IPS-20b (cell line): ENCODE measurements around the gene HEG1.

ENCODE experiments used
- H3K27ac ChIP-seq: one replicate; pipeline ENCODE4 v1.5.1; 2013; ENCODE audit warnings: low read length
- H3K27me3 ChIP-seq: 2 replicates; pipeline ENCODE4 v1.6.1; 2013; ENCODE audit warnings: mild to moderate bottlenecking, low read length, inconsistent platforms; ENCODE audit not compliant: insufficient read depth
- H3K36me3 ChIP-seq: 2 replicates; pipeline ENCODE4 v1.6.1; 2013; ENCODE audit warnings: low read depth, mild to moderate bottlenecking, inconsistent platforms, low read length, moderate library complexity; ENCODE audit not compliant: insufficient read depth
- H3K4me1 ChIP-seq: 2 replicates; pipeline ENCODE4 v1.6.1; 2013; ENCODE audit warnings: mild to moderate bottlenecking, control low read depth, inconsistent platforms, low read length, moderate library complexity; ENCODE audit not compliant: insufficient read depth
- H3K4me3 ChIP-seq: 2 replicates; pipeline ENCODE4 v1.5.1; 2013; ENCODE audit warnings: mild to moderate bottlenecking, low read length, inconsistent platforms
- H3K9ac ChIP-seq: 2 replicates; pipeline ENCODE4 v1.6.1; 2013; ENCODE audit warnings: low read depth, mild to moderate bottlenecking, inconsistent platforms, low read length, moderate library complexity
- H3K9me3 ChIP-seq: 2 replicates; pipeline ENCODE4 v1.6.1; 2013; ENCODE audit warnings: mild to moderate bottlenecking, low read depth, low read length, inconsistent platforms; ENCODE audit not compliant: insufficient read depth

HEG1 gene

GRCh38 chr3:124972457-124972856 is 83.3 kb downstream of the HEG1 start:
- Histone ChIP-seq H3K36me3 (peaks cover 17% of the 10 kb centered on the region), H3K4me3 (no peak overlapping the region), H3K4me1 (no peaks in the 10 kb centered on the region), H3K27me3 (no peaks in the 10 kb centered on the region), H3K9me3 (no peaks in the 10 kb centered on the region), H3K9ac (no peak overlapping the region), H3K27ac (no peak overlapping the region)

- Histone ChIP-seq H3K27me3 (no peaks in the 10 kb centered on the region), H3K9ac (no peak overlapping the region), H3K9me3 (no peaks in the 10 kb centered on the region), H3K4me1 (no peaks in the 10 kb centered on the region), H3K36me3 (peaks cover 17% of the 10 kb centered on the region), H3K27ac (no peak overlapping the region), H3K4me3 (no peak overlapping the region)
These were observed 85.7 kb downstream of the HEG1 start for GRCh38 chr3:124969963-124970722.

- peaks cover 17% of the 10 kb centered on the region for H3K36me3 ChIP-seq
- H3K9me3 ChIP-seq: no peaks in the 10 kb centered on the region
- H3K4me1 ChIP-seq: no peaks in the 10 kb centered on the region; the same call in 1 of the 2 replicates
- H3K27me3 ChIP-seq: no peaks in the 10 kb centered on the region
- H3K27ac ChIP-seq: no peak overlapping the region
- H3K9ac ChIP-seq: no peak overlapping the region
- no peak overlapping the region for H3K4me3 ChIP-seq
These were observed 86.6 kb downstream of the HEG1 start for GRCh38 chr3:124969190-124969589.

GRCh38 chr3:124967964-124968363 is 87.8 kb downstream of the HEG1 start:
- Histone ChIP-seq H3K36me3 (peaks cover 17% of the 10 kb centered on the region), H3K9me3 (no peaks in the 10 kb centered on the region), H3K27ac (no peak overlapping the region)

GRCh38 chr3:124966521-124967445 is 89.0 kb downstream of the HEG1 start:
- H3K27ac ChIP-seq: no peak overlapping the region
- no peak overlapping the region for H3K4me3 ChIP-seq
- no peaks in the 10 kb centered on the region; the same call in 1 of the 2 replicates for H3K4me1 ChIP-seq
- peaks cover 13% of the 10 kb centered on the region; the same call in 1 of the 2 replicates for H3K36me3 ChIP-seq
- H3K27me3 ChIP-seq: no peaks in the 10 kb centered on the region
- H3K9me3 ChIP-seq: no peaks in the 10 kb centered on the region
- no peak overlapping the region for H3K9ac ChIP-seq

More at GRCh38 chr3:124967964-124968363, 87.8 kb downstream of the HEG1 start:
- no peaks in the 10 kb centered on the region for H3K27me3 ChIP-seq
- H3K4me1 ChIP-seq: no peaks in the 10 kb centered on the region; the same call in 1 of the 2 replicates
- H3K9ac ChIP-seq: no peak overlapping the region
- no peak overlapping the region for H3K4me3 ChIP-seq

GRCh38 chr3:124965413-124965812 is 90.4 kb downstream of the HEG1 start:
- Histone ChIP-seq H3K27ac (no peak overlapping the region), H3K4me3 (no peak overlapping the region), H3K36me3 (peaks cover 10% of the 10 kb centered on the region; the same call in 1 of the 2 replicates), H3K4me1 (no peaks in the 10 kb centered on the region; the same call in 1 of the 2 replicates), H3K9ac (no peak overlapping the region), H3K27me3 (no peaks in the 10 kb centered on the region), H3K9me3 (no peaks in the 10 kb centered on the region)

- Histone ChIP-seq H3K4me3 (no peak overlapping the region), H3K27ac (no peak overlapping the region), H3K4me1 (no peaks in the 10 kb centered on the region; the same call in 1 of the 2 replicates), H3K9me3 (no peaks in the 10 kb centered on the region), H3K27me3 (no peaks in the 10 kb centered on the region), H3K9ac (no peak overlapping the region), H3K36me3 (0 out of 2 replicates have a peak, but pooled peaks cover 3% of the 10 kb centered on the region)
These were observed 91.4 kb downstream of the HEG1 start for GRCh38 chr3:124964387-124964786.

GRCh38 chr3:124963755-124964154 is 92.0 kb downstream of the HEG1 start:
- no peaks in the 10 kb centered on the region for H3K27me3 ChIP-seq
- H3K4me1 ChIP-seq: no peaks in the 10 kb centered on the region; the same call in 1 of the 2 replicates
- H3K9me3 ChIP-seq: no peaks in the 10 kb centered on the region
- H3K36me3 ChIP-seq: 0 out of 2 replicates have a peak, but pooled peaks cover 3% of the 10 kb centered on the region
- no peak overlapping the region for H3K9ac ChIP-seq
- no peak overlapping the region for H3K27ac ChIP-seq
- H3K4me3 ChIP-seq: no peak overlapping the region

GRCh38 chr3:124962403-124962940 is 93.3 kb downstream of the HEG1 start:
- Histone ChIP-seq H3K4me1 (no peaks in the 10 kb centered on the region; the same call in 1 of the 2 replicates), H3K4me3 (no peak overlapping the region), H3K27ac (no peak overlapping the region), H3K9me3 (no peaks in the 10 kb centered on the region), H3K27me3 (no peaks in the 10 kb centered on the region), H3K36me3 (no peaks in the 10 kb centered on the region), H3K9ac (no peak overlapping the region)

- Histone ChIP-seq H3K27ac (peak overlapping the region; percentile 8), H3K4me3 (no peak overlapping the region), H3K36me3 (no peaks in the 10 kb centered on the region), H3K4me1 (no peaks in the 10 kb centered on the region; the same call in 1 of the 2 replicates), H3K9me3 (no peaks in the 10 kb centered on the region), H3K9ac (no peak overlapping the region), H3K27me3 (no peaks in the 10 kb centered on the region)
These were observed 95.1 kb downstream of the HEG1 start for GRCh38 chr3:124960698-124961097.

GRCh38 chr3:124960105-124960504 is 95.7 kb downstream of the HEG1 start:
- Histone ChIP-seq H3K9me3 (no peaks in the 10 kb centered on the region), H3K36me3 (no peaks in the 10 kb centered on the region), H3K4me1 (no peaks in the 10 kb centered on the region; the same call in 1 of the 2 replicates), H3K27ac (no peak overlapping the region), H3K9ac (no peak overlapping the region), H3K27me3 (no peaks in the 10 kb centered on the region), H3K4me3 (no peak overlapping the region)
